Measurements from ENCODE around the gene LRRFIP1. TPM values are rescaled to one million over a fixed set of nuclear protein-coding genes. Genes with fewer than 3 reads are reported as not detected.

LRRFIP1 gene
- polyA plus RNA-seq, 1 donor (not counting 4 experiments of a cell fraction or from before 2014, with no cell fraction given) = 115 TPM

DNA sequence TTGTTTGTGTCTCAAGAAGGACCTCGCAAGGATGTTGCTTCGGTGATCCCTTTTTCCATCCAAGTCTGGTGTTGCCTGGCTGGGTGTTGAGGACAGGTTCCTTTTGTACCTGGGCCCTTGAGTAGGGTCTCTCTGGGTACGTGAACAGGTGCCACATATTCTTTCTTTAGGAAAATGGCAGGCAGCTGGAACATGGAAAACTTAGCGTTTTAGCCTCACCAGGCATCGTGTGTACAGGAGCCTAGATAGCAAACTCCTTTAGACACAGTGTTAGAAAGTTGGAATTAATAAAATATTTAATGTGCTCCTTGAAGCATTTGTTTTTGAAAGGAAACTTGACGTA lies 116.9 kb downstream of the LRRFIP1 start:
- dilution Hi-C loops (cut with MboI; ENCODE audit: extremely low pct_ligation_motif_present, low sequenced_read_pairs) = no loop called here
- peaks cover 7% of the 10 kb centered on the region for H3K4me1 ChIP-seq (ENCODE audit: control insufficient read depth, extremely low read depth, insufficient read depth, low read length)
- no peak overlapping the region for H3K9ac ChIP-seq (ENCODE audit: control insufficient read depth, extremely low read depth, insufficient read depth, low read length)
- peaks cover 11 to 13% of the 10 kb centered on the region in 2 experiments for H3K36me3 ChIP-seq (ENCODE audit: control insufficient read depth in 2 of 2, extremely low read depth in 1 of 2, insufficient read depth in 2 of 2, low read length in 2 of 2)
- H3K79me2 ChIP-seq (ENCODE audit: control insufficient read depth, insufficient read depth, low read length) = peaks cover 65% of the 10 kb centered on the region
- H3K4me3 ChIP-seq (ENCODE audit: control insufficient read depth in 2 of 3, extremely low read depth in 1 of 3, insufficient read depth in 2 of 3, low read depth in 1 of 3, low read length in 3 of 3) = no peak overlapping the region
- H3K4me2 ChIP-seq (ENCODE audit: control insufficient read depth, extremely low read depth, insufficient read depth, low read depth, low read length) = no peak overlapping the region
- no peak overlapping the region for H3K27ac ChIP-seq (ENCODE audit: control insufficient read depth, insufficient read depth, low read length)
- H3K27me3 ChIP-seq (ENCODE audit: control insufficient read depth, extremely low read depth, insufficient read depth, low read length) = no peaks in the 10 kb centered on the region
- no peaks in the 10 kb centered on the region for H3K9me3 ChIP-seq (ENCODE audit: control insufficient read depth, low read depth, low read length)
- peaks cover 21% of the 10 kb centered on the region for H4K20me1 ChIP-seq (ENCODE audit: control insufficient read depth, extremely low read depth, insufficient read depth, low read length)
- H2AFZ ChIP-seq (ENCODE audit: control insufficient read depth, low read length) = no peak overlapping the region
- TF ChIP-seq EZH2 (IDR thresholded peaks at IDR 0.05; ENCODE audit: low read length) (no peak), CTCF (optimal IDR thresholded peaks at IDR 0.05 in 1 of 3, IDR thresholded peaks at IDR 0.05 in 1 of 3, conservative IDR thresholded peaks at IDR 0.05 in 1 of 3; ENCODE audit: extremely low read depth in 1 of 3, insufficient read depth in 2 of 3, low read length in 3 of 3) (no peak)
- no peaks in the 10 kb centered on the region for H3K9me1 ChIP-seq (ENCODE audit: control insufficient read depth, extremely low read depth, insufficient read depth, low read length)
- FAIRE-seq (no peak), DNase-seq (ENCODE audit: low read depth, low spot score) (no peak)

DNA sequence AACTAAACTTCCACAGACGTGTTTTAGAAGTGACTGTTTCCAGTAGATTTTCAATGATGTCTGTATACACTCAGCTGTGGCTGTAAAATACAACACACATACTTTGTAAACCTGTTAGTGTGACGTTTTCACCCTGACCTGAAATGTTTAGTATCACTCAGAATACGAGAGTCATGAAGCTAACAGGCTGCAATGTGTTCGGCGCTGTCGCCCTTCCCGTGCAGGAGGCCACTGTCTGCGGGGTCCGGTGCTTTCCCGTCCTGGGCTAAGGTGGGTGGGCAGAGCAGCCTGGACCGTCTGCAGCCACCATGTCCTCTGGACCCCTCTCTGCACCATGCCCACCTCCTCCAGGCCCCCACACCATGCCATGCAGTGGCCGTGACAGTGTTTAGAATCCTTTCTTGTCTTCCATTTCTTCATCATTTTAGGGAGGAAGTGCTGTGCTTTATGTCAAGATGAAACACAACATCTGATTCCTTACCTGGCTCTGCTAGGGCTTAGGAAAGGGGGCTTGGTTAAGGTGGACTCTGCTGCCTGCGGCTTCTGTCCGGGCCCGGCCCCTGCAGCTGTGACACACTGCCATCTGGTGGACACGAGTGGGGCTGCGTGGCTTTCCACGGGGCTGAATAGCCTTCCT lies 117.3 kb downstream of the LRRFIP1 start:
- Histone ChIP-seq H3K79me2 (ENCODE audit: control insufficient read depth, insufficient read depth, low read length) (peaks cover 61% of the 10 kb centered on the region), H3K4me2 (ENCODE audit: control insufficient read depth, extremely low read depth, insufficient read depth, low read depth, low read length) (no peak overlapping the region), H3K4me3 (ENCODE audit: control insufficient read depth in 2 of 3, extremely low read depth in 1 of 3, insufficient read depth in 2 of 3, low read depth in 1 of 3, low read length in 3 of 3) (no peak overlapping the region), H3K9ac (ENCODE audit: control insufficient read depth, extremely low read depth, insufficient read depth, low read length) (no peak overlapping the region), H3K9me1 (ENCODE audit: control insufficient read depth, extremely low read depth, insufficient read depth, low read length) (no peaks in the 10 kb centered on the region), H3K4me1 (ENCODE audit: control insufficient read depth, extremely low read depth, insufficient read depth, low read length) (peaks cover 7% of the 10 kb centered on the region), H4K20me1 (ENCODE audit: control insufficient read depth, extremely low read depth, insufficient read depth, low read length) (peaks cover 21% of the 10 kb centered on the region), H3K9me3 (ENCODE audit: control insufficient read depth, low read depth, low read length) (no peaks in the 10 kb centered on the region), H3K36me3 (ENCODE audit: control insufficient read depth in 2 of 2, extremely low read depth in 1 of 2, insufficient read depth in 2 of 2, low read length in 2 of 2) (peaks cover 15 to 17% of the 10 kb centered on the region in 2 experiments), H3K27ac (ENCODE audit: control insufficient read depth, insufficient read depth, low read length) (no peak overlapping the region), H2AFZ (ENCODE audit: control insufficient read depth, low read length) (no peak overlapping the region), H3K27me3 (ENCODE audit: control insufficient read depth, extremely low read depth, insufficient read depth, low read length) (no peaks in the 10 kb centered on the region)
- no peak for DNase-seq (ENCODE audit: low read depth, low spot score)
- FAIRE-seq = no peak
- TF ChIP-seq EZH2 (IDR thresholded peaks at IDR 0.05; ENCODE audit: low read length) = no peak
- peak; percentile 86 to 98 (median 92) for TF ChIP-seq CTCF (optimal IDR thresholded peaks at IDR 0.05 in 1 of 3, IDR thresholded peaks at IDR 0.05 in 1 of 3, conservative IDR thresholded peaks at IDR 0.05 in 1 of 3; ENCODE audit: extremely low read depth in 1 of 3, insufficient read depth in 2 of 3, low read length in 3 of 3)
- dilution Hi-C loops (cut with MboI; ENCODE audit: extremely low pct_ligation_motif_present, low sequenced_read_pairs) = no loop called here
